K562 (cell line): Measurements from ENCODE around the gene TTC21A. TPM values are rescaled to one million over a fixed set of nuclear protein-coding genes. Genes with fewer than 3 reads are reported as not detected.

ENCODE experiments used
- BCLAF1 ChIP-seq, 2 experiments: fragments of 450-650 bp in 1 of 2; IDR thresholded peaks; 2 replicates each; pipeline ENCODE4 v1.6.1; 2011 to 2017; ENCODE audit warnings: low read depth in 2 of 2, antibody characterized with exemption in 1 of 2, borderline replicate concordance in 1 of 2, low read length in 1 of 2, mild to moderate bottlenecking in 1 of 2, mixed read lengths in 1 of 2; ENCODE audit not compliant: control insufficient read depth in 1 of 2
- FOXM1 ChIP-seq, 2 experiments: fragments of 450-650 bp in 1 of 2; sonication (generic) in 1 of 2; formaldehyde crosslinking in 1 of 2; IDR thresholded peaks; 2 replicates each; pipeline versions ENCODE4 v1.6.1 to v1.9.0; 2017 to 2022; ENCODE audit warnings: low read depth in 2 of 2, mild to moderate bottlenecking in 2 of 2, missing genetic modification reagents in 1 of 2, moderate library complexity in 1 of 2
- GABPB1 ChIP-seq: sonication (generic); formaldehyde crosslinking; IDR thresholded peaks from 2 replicates; pipeline ENCODE4 v1.8.0; 2022; ENCODE audit warnings: mild to moderate bottlenecking, missing genetic modification reagents
- GTF2E2 ChIP-seq: fragments of 200-800 bp; sonication (Bioruptor generic); IDR thresholded peaks from 2 replicates; pipeline ENCODE4 v1.6.1; 2016; ENCODE audit warnings: missing genetic modification characterization, missing compliant biosample characterization
- MAFF ChIP-seq: IDR thresholded peaks from 2 replicates; pipeline ENCODE4 v1.6.1; 2012; ENCODE audit warnings: low read length, improper control_type of control experiment
- NFRKB ChIP-seq: fragments of 450-650 bp; IDR thresholded peaks from 2 replicates; pipeline ENCODE4 v1.6.1; 2016; ENCODE audit warnings: low read depth
- TEAD4 ChIP-seq, 2 experiments: sonication (generic) in 1 of 2; formaldehyde crosslinking in 1 of 2; IDR thresholded peaks; 2 replicates each; pipeline versions ENCODE4 v1.6.1 to v1.8.0; 2012 to 2022; ENCODE audit warnings: borderline replicate concordance in 1 of 2, inconsistent platforms in 1 of 2, low read length in 1 of 2, mild to moderate bottlenecking in 1 of 2, missing genetic modification reagents in 1 of 2
- ZNF165 ChIP-seq: fragments of 250-450 bp; sonication (Bioruptor Pico); IDR thresholded peaks from 2 replicates; pipeline ENCODE4 v1.4.0; 2020; ENCODE audit warnings: borderline replicate concordance
- ZNF324 ChIP-seq: fragments of 250-450 bp; sonication (Bioruptor Pico); IDR thresholded peaks from 2 replicates; pipeline ENCODE4 v1.4.0; 2020; ENCODE audit warnings: mild to moderate bottlenecking
- ZNF431 ChIP-seq: sonication (generic); formaldehyde crosslinking; IDR thresholded peaks from 2 replicates; pipeline ENCODE4 v1.8.0; 2022; ENCODE audit warnings: mild to moderate bottlenecking, missing genetic modification reagents
- polyA plus RNA-seq, 8 experiments: library from polyadenylated mRNA; depleted of rRNA in 4 of 8; stranded (reverse) in 5 of 8; unstranded in 3 of 8; fragments of >200 nt; fragmentation: Nextera tagmentation in 2 of 8; fragmentation: Illumina TruSeq in 1 of 8; extraction: Ambion mirVana in 2 of 8; extraction: Trizol in 1 of 8; gene quantifications; 2 replicates each; pipeline versions ENCODE4 v1.2.1 to v1.2.3, GENCODE V29; 2011 to 2014; ENCODE audit warnings: inconsistent platforms in 1 of 8, missing spikeins in 1 of 8
- total RNA-seq, 7 experiments: library from RNA; depleted of rRNA in 6 of 7; stranded (reverse); fragments of >200 nt in 6 of 7; fragmentation: Illumina TruSeq in 2 of 7; extraction: Trizol in 2 of 7; gene quantifications; 2 replicates each; pipeline versions ENCODE4 v1.2.1 to v1.2.3, GENCODE V29; 2011 to 2021; ENCODE audit warnings: low replicate concordance in 1 of 7
- TF ChIP-seq, protein P1 (sequence below): fragments of 250-450 bp; sonication (Bioruptor Pico); IDR thresholded peaks from 2 replicates; pipeline ENCODE4 v1.4.0; 2020; ENCODE audit warnings: borderline replicate concordance
- TF ChIP-seq, protein P2 (sequence below): fragments of 250-450 bp; sonication (Bioruptor Pico); IDR thresholded peaks from 2 replicates; pipeline ENCODE4 v1.4.0; 2020; ENCODE audit warnings: mild to moderate bottlenecking, moderate library complexity
- TF ChIP-seq, protein P3 (sequence below): fragments of 250-450 bp; sonication (Bioruptor Pico); IDR thresholded peaks from 2 replicates; pipeline ENCODE4 v1.8.0; 2021; ENCODE audit warnings: moderate library complexity, mild to moderate bottlenecking, inconsistent platforms

TTC21A gene
- total and polyA plus RNA-seq, 9 of the 15 experiments (the other 6 are each of a cell fraction or from before 2014, with no cell fraction given) = 0.22 to 1.4 (median 0.70) TPM

DNA sequence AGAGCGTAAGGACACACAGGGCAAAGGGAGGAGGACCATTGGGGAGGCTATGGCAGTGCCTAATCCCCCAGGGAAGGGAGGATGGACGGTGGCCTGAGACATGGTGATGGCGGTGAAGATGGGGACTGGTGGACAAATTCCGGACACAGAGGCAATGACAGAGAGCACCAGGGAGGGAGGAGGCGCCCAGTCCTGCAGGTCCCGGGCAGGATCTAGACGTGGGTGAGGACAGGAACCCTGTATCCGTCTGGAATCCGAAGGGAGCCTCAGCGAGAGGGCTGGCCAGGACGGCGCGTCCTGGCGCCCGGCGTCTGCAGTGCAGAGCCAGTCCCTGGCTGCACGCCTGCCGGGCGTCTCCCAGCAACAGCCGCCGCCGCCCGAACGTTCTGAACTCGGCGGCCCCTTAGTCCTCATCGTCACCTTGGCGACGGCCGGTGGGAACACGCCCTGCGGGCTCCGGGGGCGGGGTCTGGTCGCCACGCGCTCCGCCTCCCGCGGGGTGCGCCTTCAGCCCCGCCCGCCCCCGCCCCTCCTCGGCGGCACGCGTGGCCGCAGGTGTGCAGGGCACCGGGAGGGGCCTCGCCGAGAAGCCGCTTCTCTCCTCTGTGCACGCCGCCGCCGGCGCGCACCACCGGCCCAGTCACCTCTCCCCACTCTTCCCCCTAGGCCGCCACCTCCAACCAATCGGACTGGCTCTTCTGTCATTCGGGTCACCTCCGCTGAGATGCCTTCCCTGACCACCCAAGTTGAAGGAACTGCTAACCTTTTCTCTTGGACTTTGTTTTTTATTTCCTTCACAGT is 73.3 kb downstream of the TTC21A start (continued):
- TF ChIP-seq, protein P1, sequence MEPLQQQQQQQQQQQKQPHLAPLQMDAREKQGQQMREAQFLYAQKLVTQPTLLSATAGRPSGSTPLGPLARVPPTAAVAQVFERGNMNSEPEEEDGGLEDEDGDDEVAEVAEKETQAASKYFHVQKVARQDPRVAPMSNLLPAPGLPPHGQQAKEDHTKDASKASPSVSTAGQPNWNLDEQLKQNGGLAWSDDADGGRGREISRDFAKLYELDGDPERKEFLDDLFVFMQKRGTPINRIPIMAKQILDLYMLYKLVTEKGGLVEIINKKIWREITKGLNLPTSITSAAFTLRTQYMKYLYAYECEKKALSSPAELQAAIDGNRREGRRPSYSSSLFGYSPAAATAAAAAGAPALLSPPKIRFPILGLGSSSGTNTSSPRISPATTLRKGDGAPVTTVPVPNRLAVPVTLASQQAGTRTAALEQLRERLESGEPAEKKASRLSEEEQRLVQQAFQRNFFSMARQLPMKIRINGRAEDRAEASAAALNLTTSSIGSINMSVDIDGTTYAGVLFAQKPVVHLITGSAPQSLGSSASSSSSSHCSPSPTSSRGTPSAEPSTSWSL (CRISPR knock-in tag) = peak; percentile 39; the same call in 1 of the 2 replicates
- TF ChIP-seq FOXM1 (IDR thresholded peaks at IDR 0.05; ENCODE audit: low read depth) (no peak), FOXM1 (CRISPR knock-in tag; IDR thresholded peaks at IDR 0.05; ENCODE audit: low read depth) (peak; percentile 23; the same call in 1 of the 2 replicates), GABPB1 (peak; percentile 49; the same call in 1 of the 2 replicates), ZNF431 (no peak), TEAD4 (IDR thresholded peaks at IDR 0.05; ENCODE audit: low read length) (no peak), TEAD4 (CRISPR knock-in tag; IDR thresholded peaks at IDR 0.05; ENCODE audit: borderline replicate concordance) (no peak), ZNF165 (no peak), BCLAF1 (IDR thresholded peaks at IDR 0.05; ENCODE audit: borderline replicate concordance in 1 of 2, control insufficient read depth in 1 of 2, low read depth in 2 of 2, low read length in 1 of 2) (no peak), ZNF324 (CRISPR knock-in tag) (no peak), NFRKB (no peak), MAFF (no peak), GTF2E2 (tag) (no peak)
- TF ChIP-seq, protein P2, sequence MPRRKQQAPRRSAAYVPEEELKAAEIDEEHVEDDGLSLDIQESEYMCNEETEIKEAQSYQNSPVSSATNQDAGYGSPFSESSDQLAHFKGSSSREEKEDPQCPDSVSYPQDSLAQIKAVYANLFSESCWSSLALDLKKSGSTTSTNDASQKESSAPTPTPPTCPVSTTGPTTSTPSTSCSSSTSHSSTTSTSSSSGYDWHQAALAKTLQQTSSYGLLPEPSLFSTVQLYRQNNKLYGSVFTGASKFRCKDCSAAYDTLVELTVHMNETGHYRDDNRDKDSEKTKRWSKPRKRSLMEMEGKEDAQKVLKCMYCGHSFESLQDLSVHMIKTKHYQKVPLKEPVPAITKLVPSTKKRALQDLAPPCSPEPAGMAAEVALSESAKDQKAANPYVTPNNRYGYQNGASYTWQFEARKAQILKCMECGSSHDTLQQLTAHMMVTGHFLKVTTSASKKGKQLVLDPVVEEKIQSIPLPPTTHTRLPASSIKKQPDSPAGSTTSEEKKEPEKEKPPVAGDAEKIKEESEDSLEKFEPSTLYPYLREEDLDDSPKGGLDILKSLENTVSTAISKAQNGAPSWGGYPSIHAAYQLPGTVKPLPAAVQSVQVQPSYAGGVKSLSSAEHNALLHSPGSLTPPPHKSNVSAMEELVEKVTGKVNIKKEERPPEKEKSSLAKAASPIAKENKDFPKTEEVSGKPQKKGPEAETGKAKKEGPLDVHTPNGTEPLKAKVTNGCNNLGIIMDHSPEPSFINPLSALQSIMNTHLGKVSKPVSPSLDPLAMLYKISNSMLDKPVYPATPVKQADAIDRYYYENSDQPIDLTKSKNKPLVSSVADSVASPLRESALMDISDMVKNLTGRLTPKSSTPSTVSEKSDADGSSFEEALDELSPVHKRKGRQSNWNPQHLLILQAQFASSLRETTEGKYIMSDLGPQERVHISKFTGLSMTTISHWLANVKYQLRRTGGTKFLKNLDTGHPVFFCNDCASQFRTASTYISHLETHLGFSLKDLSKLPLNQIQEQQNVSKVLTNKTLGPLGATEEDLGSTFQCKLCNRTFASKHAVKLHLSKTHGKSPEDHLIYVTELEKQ (CRISPR knock-in tag) = no peak
- TF ChIP-seq, protein P3, sequence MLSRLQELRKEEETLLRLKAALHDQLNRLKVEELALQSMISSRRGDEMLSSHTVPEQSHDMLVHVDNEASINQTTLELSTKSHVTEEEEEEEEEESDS (CRISPR knock-in tag) = no peak
